ENCODE data around the gene TRPV3.
"Not testable (repeated sequence)": the region's sequence is repeated elsewhere in the genome, so short reads cannot be mapped to it uniquely, and the experiment has no call there.

TRPV3 gene

GRCh38 chr17:3589784-3590183 is 32.2 kb upstream of the TRPV3 start:
- TF ChIP-seq CTCF (conservative IDR thresholded peaks at IDR 0.05): no peak
- no peak overlapping the region for H3K27ac ChIP-seq

DNA sequence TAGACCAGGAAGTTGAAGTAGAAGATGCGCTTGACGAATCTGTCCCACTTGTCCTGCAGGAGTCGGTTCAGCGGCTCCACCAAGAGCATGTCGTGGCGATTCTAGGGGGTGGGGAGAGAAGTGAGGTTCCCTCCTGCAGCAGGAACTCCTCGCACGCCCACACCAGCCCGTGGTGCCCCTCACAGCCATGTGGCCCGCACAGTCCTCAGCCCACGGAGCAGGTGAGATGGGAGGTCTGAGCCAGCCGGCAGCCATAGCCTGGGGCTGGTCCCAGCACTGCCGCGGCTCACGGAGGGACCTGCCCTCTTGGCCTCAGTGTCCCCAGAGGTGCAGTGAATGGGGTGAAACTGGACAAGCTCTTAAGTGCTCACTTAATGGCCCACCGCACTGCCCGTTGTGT is 28.2 kb upstream of the TRPV3 start:
- H3K27ac ChIP-seq: no peak overlapping the region
- TF ChIP-seq CTCF (conservative IDR thresholded peaks at IDR 0.05): no peak

DNA sequence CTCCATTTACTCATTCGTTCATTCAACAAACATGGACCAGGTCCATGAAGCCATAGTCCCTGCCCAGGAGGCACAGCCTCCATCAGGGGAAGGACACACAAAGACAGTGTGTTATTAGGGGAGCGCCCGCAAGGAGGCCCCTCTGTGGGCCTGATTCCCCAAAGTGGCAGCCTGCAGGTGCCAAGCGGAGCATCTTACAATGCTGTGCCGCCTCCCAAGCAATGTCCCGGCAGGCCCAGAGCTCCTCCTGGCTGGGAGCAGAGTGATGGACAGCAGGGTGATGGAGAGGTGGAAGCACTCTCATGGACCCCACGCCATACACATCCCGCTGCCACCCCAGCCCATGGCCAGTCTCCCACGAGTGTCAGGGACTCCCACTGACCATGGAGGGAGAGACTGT is 25.8 kb upstream of the TRPV3 start:
- H3K27ac ChIP-seq: no peak overlapping the region
- no peak for TF ChIP-seq CTCF (conservative IDR thresholded peaks at IDR 0.05)

GRCh38 chr17:3582915-3583314 is 25.3 kb upstream of the TRPV3 start:
- no peak overlapping the region for H3K27ac ChIP-seq
- TF ChIP-seq CTCF (conservative IDR thresholded peaks at IDR 0.05): no peak

DNA sequence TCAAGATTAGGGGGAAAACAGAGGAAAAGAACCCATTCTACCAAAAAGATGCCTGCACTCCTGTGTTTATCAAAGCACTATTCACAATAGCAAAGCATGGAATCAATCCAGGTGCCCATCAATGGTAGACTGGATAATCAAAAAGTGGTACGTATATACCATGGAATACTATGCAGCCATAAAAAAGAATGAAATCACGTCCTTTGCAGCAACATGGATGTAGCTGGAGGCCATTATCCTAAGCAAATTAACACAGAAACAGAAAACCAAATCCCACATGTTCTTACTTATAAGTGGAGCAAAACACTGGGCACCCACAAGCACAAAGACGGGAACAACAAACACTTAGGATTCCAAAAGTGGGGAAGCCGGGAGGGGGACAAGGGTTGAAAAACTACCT is 21.1 kb upstream of the TRPV3 start:
- not testable (repeated sequence) for H3K27ac ChIP-seq

DNA sequence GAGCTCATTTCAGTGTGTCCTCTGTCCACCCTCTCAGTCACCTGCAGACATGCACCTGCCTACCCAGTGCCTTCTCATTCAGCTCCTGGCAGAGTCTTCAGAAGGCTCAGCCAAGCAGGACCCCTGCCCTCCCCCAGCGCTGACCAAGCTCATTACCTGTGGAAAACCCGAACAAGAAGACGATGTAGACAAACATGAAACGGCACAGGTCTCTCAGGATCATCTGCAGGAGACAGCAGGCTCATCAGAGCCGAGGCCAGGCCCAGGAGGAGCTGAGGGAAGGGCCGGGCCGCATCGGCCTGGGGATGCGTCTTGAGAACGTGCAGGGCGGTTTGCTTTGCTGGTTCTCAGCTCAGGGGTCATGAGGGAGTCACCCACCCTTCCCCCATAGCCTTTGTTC is 19.4 kb upstream of the TRPV3 start:
- no peak overlapping the region for H3K27ac ChIP-seq
- no peak for TF ChIP-seq CTCF (conservative IDR thresholded peaks at IDR 0.05)

DNA sequence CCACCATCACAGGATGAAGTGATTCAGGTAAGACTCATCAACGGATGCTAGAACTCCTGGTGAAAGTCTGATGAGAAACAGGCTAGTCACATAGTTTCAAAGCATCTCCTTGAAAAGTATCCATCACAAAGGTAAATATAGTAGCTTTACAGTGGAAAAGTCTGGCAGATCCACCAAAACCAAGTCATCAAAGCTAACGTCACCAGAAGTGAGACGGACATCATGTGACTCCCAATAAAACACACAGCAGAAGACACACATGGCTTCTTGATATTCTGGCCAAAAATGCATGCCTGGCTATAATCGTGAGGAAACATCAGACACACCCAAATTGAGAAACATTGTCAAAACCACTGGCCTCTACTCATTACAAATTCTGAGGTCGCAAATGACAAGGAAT is 17.9 kb upstream of the TRPV3 start:
- TF ChIP-seq CTCF (conservative IDR thresholded peaks at IDR 0.05): no peak
- no peak overlapping the region for H3K27ac ChIP-seq

GRCh38 chr17:3574231-3574630 is 16.6 kb upstream of the TRPV3 start:
- no peak for TF ChIP-seq CTCF (conservative IDR thresholded peaks at IDR 0.05)
- H3K27ac ChIP-seq: no peak overlapping the region

All from VCaP (cell line).